Mucosa of descending colon (tissue), 3 donors: ENCODE results near the gene ZNF441. TPM values are rescaled to one million over a fixed set of nuclear protein-coding genes. Genes with fewer than 3 reads are reported as not detected.

Source experiments
- ATAC-seq: fragments of 200-7000 bp; cut with Tn5 transposase; one replicate; pipeline ENCODE4 v1.9.1; 2020; ENCODE audit warnings: mild to moderate bottlenecking, moderate library complexity
- DNase-seq, 3 donors: peaks; one replicate each; pipeline ENCODE4 v3.0.0-alpha.2; 2020
- H3K36me3 ChIP-seq: fragments of 200-600 bp; one replicate; pipeline ENCODE4 v1.8.0; 2021; ENCODE audit warnings: low read depth, mild to moderate bottlenecking
- H3K4me1 ChIP-seq: fragments of 200-600 bp; one replicate; pipeline ENCODE4 v1.8.0; 2021; ENCODE audit warnings: low read depth, mild to moderate bottlenecking
- H3K4me3 ChIP-seq: fragments of 200-600 bp; one replicate; pipeline ENCODE4 v1.8.0; 2021; ENCODE audit warnings: mild to moderate bottlenecking
- H3K9me3 ChIP-seq: fragments of 200-600 bp; one replicate; pipeline ENCODE4 v1.8.0; 2021; ENCODE audit warnings: mild to moderate bottlenecking
- CTCF ChIP-seq: fragments of 200-600 bp; IDR thresholded peaks from one replicate; pipeline ENCODE4 v1.8.0; 2022; ENCODE audit warnings: antibody characterized with exemption, mild to moderate bottlenecking
- intact Hi-C, 2 donors: fragments of 100-400 bp; cut with DNase I in 1 of 2; cut with micrococcal nuclease in 1 of 2; formaldehyde crosslinking; loops; one replicate each; pipeline versions ENCODE4 v1.11.0 to v1.11.1; 2022; cut with DNase I, micrococcal nuclease
- total RNA-seq, 3 donors: library from RNA; stranded (reverse); fragmentation: NEBNext Ultra II Directional in 2 of 3; extraction: Animal tissue kit (Norgen Biotek cat#: 25700) in 2 of 3; gene quantifications; one replicate each; pipeline versions ENCODE4 v1.2.1 to v1.2.4, GENCODE V29; 2021 to 2023
- donor health status: DM: no; HTN: no; CAD: no; lungs with moderate emphysema.
- donor health status: DM: no; HTN: no; CAD: no.
- donor health status: DM: no; HTN: yes; CAD: no.

The ZNF441 gene
- total RNA-seq, 3 donors from 2014 or later: 4.8 to 8.5 (median 4.8) TPM

- H3K4me1 ChIP-seq: peaks cover 11% of the 10 kb centered on the region
- TF ChIP-seq CTCF: no peak
- ATAC-seq (peak; percentile 97), DNase-seq (peak; percentile 93 to 96 (median 95))
- no peaks in the 10 kb centered on the region for H3K9me3 ChIP-seq
- peak within 1 kb of the TSS; percentile 29 for H3K4me3 ChIP-seq
- no peaks in the 10 kb centered on the region for H3K36me3 ChIP-seq
- intact Hi-C loops: no loop called here
Observed at GRCh38 chr19:11798391-11799330, 31.9 kb downstream of the ZNF441 start, which contains the start of gene ZNF491. TSS of gene ZNF491 (plus strand) at chr19:11798523. CDS start at chr19:11805954, 7,431 bp downstream.

GRCh38 chr19:11806354-11807098, 39.7 kb downstream of the ZNF441 start:
- TF ChIP-seq CTCF: no peak
- no peak overlapping the region for H3K4me3 ChIP-seq
- ATAC-seq (no peak), DNase-seq (no peak)
- H3K4me1 ChIP-seq: no peaks in the 10 kb centered on the region
- H3K9me3 ChIP-seq: peaks cover 30% of the 10 kb centered on the region
- intact Hi-C loops: no loop called here
- H3K36me3 ChIP-seq: no peaks in the 10 kb centered on the region

DNA sequence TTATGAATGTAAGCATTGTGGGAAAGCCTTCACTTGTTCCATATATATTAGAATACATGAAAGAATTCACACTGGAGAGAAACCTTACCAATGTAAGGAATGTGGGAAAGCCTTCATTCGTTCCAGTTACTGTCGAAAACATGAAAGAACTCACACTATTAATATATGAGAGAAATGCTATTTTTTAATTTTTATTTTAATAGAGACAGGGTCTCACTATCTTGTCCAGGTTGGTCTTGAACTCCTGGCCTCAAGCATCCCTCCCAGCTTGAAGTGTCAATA, 40.2 kb downstream of the ZNF441 start:
- intact Hi-C loops: no loop called here
- Histone ChIP-seq H3K36me3 (no peaks in the 10 kb centered on the region), H3K9me3 (peaks cover 30% of the 10 kb centered on the region), H3K4me1 (no peaks in the 10 kb centered on the region), H3K4me3 (no peak overlapping the region)
- DNase-seq: no peak
- ATAC-seq: no peak
- no peak for TF ChIP-seq CTCF

GRCh38 chr19:11813703-11814028, 46.9 kb downstream of the ZNF441 start:
- ATAC-seq (peak; percentile 45), DNase-seq (no peak)
- Histone ChIP-seq H3K9me3 (peaks cover 7% of the 10 kb centered on the region), H3K4me1 (peaks cover 4% of the 10 kb centered on the region), H3K4me3 (no peak overlapping the region), H3K36me3 (no peaks in the 10 kb centered on the region)
- TF ChIP-seq CTCF: no peak
- intact Hi-C loops: no loop called here

DNA sequence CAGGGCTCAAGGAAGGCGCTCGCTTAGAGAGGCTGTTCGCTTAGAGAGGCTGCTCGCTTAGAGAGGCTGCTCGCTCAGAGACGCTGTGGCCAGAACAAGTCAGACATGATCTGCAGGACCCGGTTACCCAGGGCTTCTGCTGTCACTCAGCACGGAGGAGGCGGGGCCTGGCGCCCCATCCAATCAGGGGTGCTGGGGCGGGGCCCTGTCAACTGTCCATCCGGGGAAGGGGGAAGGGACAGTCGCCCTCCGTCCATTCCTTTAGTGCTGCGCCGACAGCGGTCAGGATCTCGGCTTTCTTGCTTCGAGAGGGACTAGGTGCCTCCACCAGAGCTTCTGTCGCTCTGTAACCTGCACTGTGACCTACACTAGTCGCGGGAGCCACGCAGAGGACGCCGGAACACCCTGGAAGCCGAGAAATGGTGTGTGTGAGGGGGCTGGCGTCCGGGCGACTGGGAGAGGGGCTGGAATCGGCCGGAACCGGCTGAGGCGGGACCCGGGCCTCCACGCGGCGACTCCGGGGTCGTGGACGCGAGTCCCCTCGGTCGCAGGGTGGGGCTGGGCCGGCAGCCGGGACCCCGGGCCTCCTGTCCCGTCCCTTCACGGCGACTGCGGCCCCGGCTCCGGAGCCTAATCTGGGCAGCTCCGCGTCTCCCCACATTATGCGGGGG, 47.4 kb downstream of the ZNF441 start, which contains the start of gene ZNF440:
Gene ZNF440 (plus strand): TSS at position 245 of the 671 bp plus-strand sequence. CDS start 175 bp downstream, at position 420.
- DNase-seq (peak; percentile 96 to 99 (median 98)), ATAC-seq (peak; percentile 97)
- H3K4me3 ChIP-seq: peak within 1 kb of the TSS; percentile 85
- no peak for TF ChIP-seq CTCF
- H3K4me1 ChIP-seq: peaks cover 4% of the 10 kb centered on the region
- H3K9me3 ChIP-seq: peaks cover 8% of the 10 kb centered on the region
- intact Hi-C loops: no loop called here
- H3K36me3 ChIP-seq: no peaks in the 10 kb centered on the region
